ENCODE data around the gene PRPF31. TPM values are rescaled to one million over a fixed set of nuclear protein-coding genes. Genes with fewer than 3 reads are reported as not detected.
A peak's percentile ranks its signal among the peaks of the same experiment; 100 is the strongest.

PRPF31 gene
- total and polyA plus RNA-seq, 5 donors from 2014 or later = 57.8 to 74.8 (median 65.6) TPM

DNA sequence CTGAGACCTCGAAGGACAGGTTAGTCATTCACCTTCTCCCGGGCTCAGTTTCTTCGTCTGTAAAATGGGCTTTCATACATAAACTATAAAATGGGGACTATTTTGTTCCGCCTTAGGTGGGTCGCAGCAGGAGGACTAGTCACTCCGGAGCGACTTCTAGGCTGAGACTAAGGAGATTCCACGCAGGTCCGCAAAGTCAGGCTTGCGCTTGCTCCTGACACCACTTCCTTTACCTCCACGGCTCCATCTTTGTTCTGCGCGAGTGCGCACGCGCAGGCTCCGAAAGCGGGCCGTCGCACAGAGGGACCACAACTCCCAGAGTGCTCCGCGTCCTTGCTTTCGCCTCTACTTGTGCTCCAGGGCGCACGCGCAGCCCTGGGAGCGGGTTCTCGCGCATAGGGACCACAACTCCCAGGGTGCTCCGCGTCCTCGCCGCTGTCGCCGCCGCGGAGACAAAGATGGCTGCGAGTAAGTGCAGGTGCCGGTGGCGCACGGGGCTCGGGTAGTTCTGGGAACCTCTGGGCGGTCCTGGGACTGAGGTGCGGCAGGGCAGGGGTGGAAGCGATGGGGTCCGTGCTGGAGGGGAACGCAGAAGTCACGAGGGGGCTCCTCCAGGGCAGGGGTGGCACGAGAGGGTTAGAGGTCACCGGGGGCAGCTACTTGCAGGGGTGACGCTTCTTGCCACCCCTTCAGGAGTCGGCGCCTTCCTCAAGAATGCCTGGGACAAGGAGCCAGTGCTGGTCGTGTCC lies 13.0 kb upstream of the PRPF31 start, which contains the start of gene NDUFA3:
TSS of gene NDUFA3 (plus strand) at position 435 of the 749 bp plus-strand sequence. CDS start at position 459, 24 bp downstream.
- peak within 1 kb of the TSS; percentile 93 to 98 (median 94) for H3K27ac Mint-ChIP-seq
- DNase-seq (peak; percentile 97 to 99 (median 98)), ATAC-seq (ENCODE audit: low read depth in 2 of 2) (peak; percentile 99)
- H3K27me3 Mint-ChIP-seq = peaks cover 5% of the 10 kb centered on the region
- H3K4me3 ChIP-seq (ENCODE audit: low read depth, low read length) = peak within 1 kb of the TSS; percentile 86
- peak within 1 kb of the TSS; percentile 74 for H3K27ac ChIP-seq (ENCODE audit: insufficient read depth, low read length, poor library complexity, severe bottlenecking)
- peaks cover 21% of the 10 kb centered on the region for H3K36me3 ChIP-seq (ENCODE audit: control insufficient read depth, insufficient read depth, low read length)
- H3K4me1 ChIP-seq (ENCODE audit: control insufficient read depth, insufficient read depth, low read length, poor library complexity, severe bottlenecking) = peaks cover 12% of the 10 kb centered on the region
- no peaks in the 10 kb centered on the region for H3K27me3 ChIP-seq (ENCODE audit: control insufficient read depth, insufficient read depth, low read length)
- peaks cover 9 to 39% (median 14%) of the 10 kb centered on the region in 4 donors for H3K4me1 Mint-ChIP-seq
- H3K36me3 Mint-ChIP-seq = peaks cover 17% of the 10 kb centered on the region
- peak within 1 kb of the TSS; percentile 86 to 99 (median 98) for H3K4me3 Mint-ChIP-seq
- no peaks in the 10 kb centered on the region for H3K9me3 Mint-ChIP-seq
- no peaks in the 10 kb centered on the region for H3K9me3 ChIP-seq (ENCODE audit: control insufficient read depth in 2 of 2, low read length in 2 of 2)

DNA sequence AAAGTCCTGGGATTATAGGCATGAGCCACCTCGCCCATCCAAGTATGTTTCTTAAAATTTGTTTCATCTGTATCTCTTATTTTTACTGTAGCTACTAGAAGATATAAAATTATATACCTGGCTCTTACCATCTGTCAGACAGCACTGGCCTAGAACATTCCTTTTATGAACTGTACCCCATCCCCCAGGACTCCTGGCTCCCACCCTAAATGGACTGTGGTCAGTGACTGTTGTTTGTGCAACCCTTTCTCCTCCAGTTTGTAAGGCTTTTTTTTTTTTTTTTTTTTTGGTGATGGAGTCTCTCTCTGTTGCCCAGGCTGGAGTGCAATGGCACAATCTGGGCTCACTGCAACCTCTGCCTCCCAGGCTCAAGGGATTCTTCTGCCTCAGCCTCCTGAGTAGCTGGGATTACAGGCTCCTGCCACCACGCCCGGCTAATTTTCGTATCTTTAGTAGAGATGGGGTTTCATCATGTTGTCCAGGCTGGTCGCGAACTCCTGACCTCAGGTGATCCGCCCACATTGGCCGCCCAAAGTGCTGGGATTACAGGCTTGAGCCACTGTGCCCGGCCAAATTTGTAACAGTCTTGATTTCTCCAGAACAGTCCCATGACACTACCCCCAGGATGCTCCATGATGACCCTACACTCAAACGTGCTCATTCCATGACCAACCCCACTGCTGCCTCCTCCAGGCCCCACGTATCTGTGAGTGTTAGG lies 10.4 kb upstream of the PRPF31 start:
- Mint-ChIP-seq H3K4me3 (peak overlapping the region; percentile 38 to 86 (median 63)), H3K27me3 (peaks cover 5% of the 10 kb centered on the region), H3K4me1 (peaks cover 10 to 41% (median 14%) of the 10 kb centered on the region in 4 donors), H3K9me3 (no peaks in the 10 kb centered on the region), H3K27ac (peak overlapping the region in 1 of 3 donors; percentile 38), H3K36me3 (peaks cover 18% of the 10 kb centered on the region)
- no peak for DNase-seq
- no peak for ATAC-seq (ENCODE audit: low read depth in 2 of 2)
- Histone ChIP-seq H3K36me3 (ENCODE audit: control insufficient read depth, insufficient read depth, low read length) (peaks cover 44% of the 10 kb centered on the region), H3K9me3 (ENCODE audit: control insufficient read depth in 2 of 2, low read length in 2 of 2) (no peaks in the 10 kb centered on the region), H3K27me3 (ENCODE audit: control insufficient read depth, insufficient read depth, low read length) (no peaks in the 10 kb centered on the region), H3K27ac (ENCODE audit: insufficient read depth, low read length, poor library complexity, severe bottlenecking) (no peak overlapping the region), H3K4me3 (ENCODE audit: low read depth, low read length) (no peak overlapping the region), H3K4me1 (ENCODE audit: control insufficient read depth, insufficient read depth, low read length, poor library complexity, severe bottlenecking) (peaks cover 12% of the 10 kb centered on the region)

DNA sequence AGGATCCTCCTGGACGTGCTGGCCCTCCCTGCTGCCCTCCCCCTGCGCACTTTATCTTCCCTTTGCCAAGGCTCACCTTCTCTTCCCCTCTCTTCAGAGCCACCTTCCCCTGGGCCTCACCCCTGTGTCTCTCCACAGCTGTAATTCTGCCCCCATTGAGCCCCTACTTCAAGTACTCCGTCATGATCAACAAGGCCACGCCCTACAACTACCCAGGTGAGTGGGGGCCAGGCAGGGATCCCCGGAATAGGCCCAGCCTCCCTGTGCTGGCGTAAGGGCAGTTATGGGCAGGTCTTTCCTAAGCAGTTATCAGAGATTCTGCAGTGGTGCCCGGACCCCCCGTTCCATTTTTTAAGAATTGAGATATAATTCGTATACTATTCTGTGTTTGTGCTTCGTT lies 9.8 kb upstream of the PRPF31 start:
- DNase-seq = no peak
- H3K27ac Mint-ChIP-seq = no peak overlapping the region

DNA sequence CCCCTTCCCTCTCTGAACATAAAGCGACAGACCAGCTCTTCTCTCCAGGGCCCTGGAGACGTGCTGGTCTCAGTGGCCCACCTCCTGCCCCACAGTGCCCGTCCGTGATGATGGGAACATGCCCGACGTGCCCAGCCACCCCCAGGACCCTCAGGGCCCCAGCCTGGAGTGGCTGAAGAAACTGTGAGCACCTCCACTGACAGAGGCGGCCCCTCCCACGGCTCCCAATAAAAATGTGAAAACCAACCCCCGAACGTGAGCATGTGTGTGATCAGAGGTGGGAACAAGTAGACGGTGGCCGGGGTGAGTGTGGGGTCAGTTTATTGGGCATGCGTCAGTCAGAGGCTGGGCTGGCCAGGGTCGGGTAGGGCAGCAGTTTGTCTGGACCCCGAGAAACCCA lies 8.8 kb upstream of the PRPF31 start:
- H3K4me1 Mint-ChIP-seq = peaks cover 6 to 38% (median 14%) of the 10 kb centered on the region in 4 donors
- no peak overlapping the region for H3K4me3 ChIP-seq (ENCODE audit: low read depth, low read length)
- no peaks in the 10 kb centered on the region for H3K9me3 Mint-ChIP-seq
- H3K36me3 ChIP-seq (ENCODE audit: control insufficient read depth, insufficient read depth, low read length) = peaks cover 51% of the 10 kb centered on the region
- peaks cover 12% of the 10 kb centered on the region for H3K4me1 ChIP-seq (ENCODE audit: control insufficient read depth, insufficient read depth, low read length, poor library complexity, severe bottlenecking)
- no peak for ATAC-seq (ENCODE audit: low read depth in 2 of 2)
- no peak overlapping the region for H3K27ac ChIP-seq (ENCODE audit: insufficient read depth, low read length, poor library complexity, severe bottlenecking)
- H3K27me3 Mint-ChIP-seq = peaks cover 5% of the 10 kb centered on the region
- peak overlapping the region in 1 of 3 donors; percentile 32 for H3K27ac Mint-ChIP-seq
- H3K4me3 Mint-ChIP-seq = peak overlapping the region in 1 of 4 donors; percentile 13
- H3K9me3 ChIP-seq (ENCODE audit: control insufficient read depth in 2 of 2, low read length in 2 of 2) = no peaks in the 10 kb centered on the region
- H3K27me3 ChIP-seq (ENCODE audit: control insufficient read depth, insufficient read depth, low read length) = no peaks in the 10 kb centered on the region
- no peak for DNase-seq
- H3K36me3 Mint-ChIP-seq = peaks cover 23% of the 10 kb centered on the region

More for the DNA sequence above, 9.8 kb upstream of the PRPF31 start:
- ATAC-seq (ENCODE audit: low read depth in 2 of 2) = no peak
- H3K36me3 Mint-ChIP-seq = peaks cover 21% of the 10 kb centered on the region
- no peaks in the 10 kb centered on the region for H3K9me3 Mint-ChIP-seq
- H3K27me3 Mint-ChIP-seq = peaks cover 5% of the 10 kb centered on the region
- H3K4me3 ChIP-seq (ENCODE audit: low read depth, low read length) = no peak overlapping the region
- H3K4me3 Mint-ChIP-seq = peak overlapping the region in 3 of 4 donors; percentile 38 to 86 (median 74)
- H3K36me3 ChIP-seq (ENCODE audit: control insufficient read depth, insufficient read depth, low read length) = peaks cover 48% of the 10 kb centered on the region
- no peak overlapping the region for H3K27ac ChIP-seq (ENCODE audit: insufficient read depth, low read length, poor library complexity, severe bottlenecking)
- peaks cover 12% of the 10 kb centered on the region for H3K4me1 ChIP-seq (ENCODE audit: control insufficient read depth, insufficient read depth, low read length, poor library complexity, severe bottlenecking)
- peaks cover 11 to 42% (median 14%) of the 10 kb centered on the region in 4 donors for H3K4me1 Mint-ChIP-seq
- H3K27me3 ChIP-seq (ENCODE audit: control insufficient read depth, insufficient read depth, low read length) = no peaks in the 10 kb centered on the region
- H3K9me3 ChIP-seq (ENCODE audit: control insufficient read depth in 2 of 2, low read length in 2 of 2) = no peaks in the 10 kb centered on the region

DNA sequence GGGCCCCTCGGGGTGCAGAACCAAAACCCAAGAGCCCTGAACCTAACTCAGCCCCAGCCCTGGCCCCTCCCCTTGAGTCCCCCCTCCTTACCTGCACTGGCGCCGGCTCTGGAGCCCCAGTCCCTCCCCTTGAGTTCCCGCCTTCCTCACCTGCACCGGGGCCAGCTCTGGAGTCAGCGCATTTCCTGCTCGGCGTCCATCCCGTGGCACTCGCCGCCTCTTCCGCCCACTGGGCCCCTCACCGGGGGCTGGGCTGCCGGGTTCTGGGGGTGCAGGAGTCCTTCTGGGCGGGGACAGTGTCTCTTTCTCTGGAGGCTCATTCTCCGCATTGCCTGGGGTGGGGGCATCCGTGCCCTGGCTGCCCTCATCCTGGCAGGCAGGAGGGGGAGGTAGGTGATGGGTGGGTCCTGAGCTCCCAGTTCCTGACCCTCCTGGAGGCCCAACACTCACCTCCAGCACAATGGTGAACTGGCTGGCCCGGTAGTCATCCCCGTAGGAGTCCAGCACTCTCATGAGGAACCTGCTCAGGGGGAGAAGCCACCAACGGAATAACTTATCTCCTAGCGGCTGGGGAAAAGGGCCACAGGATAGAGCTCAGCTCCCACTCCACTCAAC lies 7.6 kb upstream of the PRPF31 start:
- H3K4me1 Mint-ChIP-seq = peaks cover 0 to 34% (median 7%) of the 10 kb centered on the region in 4 donors
- Histone ChIP-seq H3K9me3 (ENCODE audit: control insufficient read depth in 2 of 2, low read length in 2 of 2) (no peaks in the 10 kb centered on the region), H3K4me1 (ENCODE audit: control insufficient read depth, insufficient read depth, low read length, poor library complexity, severe bottlenecking) (peaks cover 7% of the 10 kb centered on the region), H3K27me3 (ENCODE audit: control insufficient read depth, insufficient read depth, low read length) (no peaks in the 10 kb centered on the region), H3K27ac (ENCODE audit: insufficient read depth, low read length, poor library complexity, severe bottlenecking) (no peak overlapping the region), H3K36me3 (ENCODE audit: control insufficient read depth, insufficient read depth, low read length) (peaks cover 51% of the 10 kb centered on the region), H3K4me3 (ENCODE audit: low read depth, low read length) (no peak overlapping the region)
- H3K36me3 Mint-ChIP-seq = peaks cover 23% of the 10 kb centered on the region
- no peak overlapping the region for H3K27ac Mint-ChIP-seq
- DNase-seq (no peak), ATAC-seq (ENCODE audit: low read depth in 2 of 2) (no peak)
- no peaks in the 10 kb centered on the region for H3K9me3 Mint-ChIP-seq
- H3K4me3 Mint-ChIP-seq = peak overlapping the region in 1 of 4 donors; percentile 49
- H3K27me3 Mint-ChIP-seq = no peaks in the 10 kb centered on the region

DNA sequence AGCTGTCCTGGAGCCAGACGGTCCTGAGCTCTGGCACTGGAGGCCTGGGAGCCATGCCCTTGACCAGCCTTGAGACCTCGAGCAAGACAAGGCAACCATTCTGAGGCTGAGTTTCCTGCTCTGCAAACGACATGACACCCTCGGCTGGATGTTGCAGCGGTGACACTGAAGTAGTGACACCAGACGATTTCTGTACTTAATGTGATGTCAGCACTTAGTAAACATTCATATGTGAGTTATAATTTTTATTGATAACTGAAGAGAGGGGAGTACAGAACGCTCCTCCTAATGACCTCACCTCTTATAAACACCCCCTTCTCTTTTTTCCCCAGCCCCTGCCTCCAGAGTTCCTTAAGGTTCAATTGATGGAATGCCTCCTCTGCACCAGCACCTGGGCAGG lies 7.1 kb upstream of the PRPF31 start:
- peaks cover 51% of the 10 kb centered on the region for H3K36me3 ChIP-seq (ENCODE audit: control insufficient read depth, insufficient read depth, low read length)
- H3K9me3 Mint-ChIP-seq = no peaks in the 10 kb centered on the region
- H3K27me3 Mint-ChIP-seq = no peaks in the 10 kb centered on the region
- H3K4me3 ChIP-seq (ENCODE audit: low read depth, low read length) = no peak overlapping the region
- H3K27me3 ChIP-seq (ENCODE audit: control insufficient read depth, insufficient read depth, low read length) = no peaks in the 10 kb centered on the region
- peaks cover 23% of the 10 kb centered on the region for H3K36me3 Mint-ChIP-seq
- H3K4me1 ChIP-seq (ENCODE audit: control insufficient read depth, insufficient read depth, low read length, poor library complexity, severe bottlenecking) = peaks cover 2% of the 10 kb centered on the region
- H3K4me3 Mint-ChIP-seq = peak overlapping the region in 1 of 4 donors; percentile 49
- no peak overlapping the region for H3K27ac ChIP-seq (ENCODE audit: insufficient read depth, low read length, poor library complexity, severe bottlenecking)
- H3K27ac Mint-ChIP-seq = no peak overlapping the region
- DNase-seq (no peak), ATAC-seq (ENCODE audit: low read depth in 2 of 2) (no peak)
- no peaks in the 10 kb centered on the region for H3K9me3 ChIP-seq (ENCODE audit: control insufficient read depth in 2 of 2, low read length in 2 of 2)
- peaks cover 0 to 34% (median 4%) of the 10 kb centered on the region in 4 donors for H3K4me1 Mint-ChIP-seq

DNA sequence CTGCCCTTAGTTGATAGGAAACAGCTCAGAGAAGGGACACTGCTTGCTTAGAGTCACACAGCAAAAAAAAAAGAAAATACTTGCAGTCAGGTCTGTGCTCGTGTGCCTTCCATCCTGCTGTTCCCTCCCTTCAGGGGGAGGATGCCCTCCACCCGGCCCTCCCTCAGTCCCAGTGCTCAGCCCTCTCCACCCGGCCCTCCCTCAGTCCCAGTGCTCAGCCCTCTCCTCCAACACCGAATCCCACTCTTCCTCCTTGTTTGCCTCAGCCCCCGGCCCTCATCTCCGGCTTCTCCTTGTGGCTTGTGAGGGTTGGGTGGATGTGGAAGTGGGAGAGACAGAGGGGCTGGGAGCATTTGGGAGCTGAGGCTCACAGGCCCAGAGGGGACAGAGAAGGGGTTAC lies 5.9 kb upstream of the PRPF31 start:
- H3K9me3 ChIP-seq (ENCODE audit: control insufficient read depth in 2 of 2, low read length in 2 of 2) = no peaks in the 10 kb centered on the region
- Mint-ChIP-seq H3K9me3 (no peaks in the 10 kb centered on the region), H3K27me3 (no peaks in the 10 kb centered on the region), H3K4me3 (no peak overlapping the region), H3K27ac (no peak overlapping the region), H3K4me1 (peaks cover 0 to 36% (median 6%) of the 10 kb centered on the region in 4 donors), H3K36me3 (peaks cover 23% of the 10 kb centered on the region)
- H3K4me1 ChIP-seq (ENCODE audit: control insufficient read depth, insufficient read depth, low read length, poor library complexity, severe bottlenecking) = peaks cover 10% of the 10 kb centered on the region
- H3K27me3 ChIP-seq (ENCODE audit: control insufficient read depth, insufficient read depth, low read length) = no peaks in the 10 kb centered on the region
- H3K36me3 ChIP-seq (ENCODE audit: control insufficient read depth, insufficient read depth, low read length) = peaks cover 51% of the 10 kb centered on the region
- H3K4me3 ChIP-seq (ENCODE audit: low read depth, low read length) = no peak overlapping the region
- H3K27ac ChIP-seq (ENCODE audit: insufficient read depth, low read length, poor library complexity, severe bottlenecking) = no peak overlapping the region
- DNase-seq = no peak
- no peak for ATAC-seq (ENCODE audit: low read depth in 2 of 2)

All from CD4-positive, CD25-positive, alpha-beta regulatory T cell (primary cell).